Caco-2 (cell line): ENCODE data around the gene SPOCK1. TPM values are rescaled to one million over a fixed set of nuclear protein-coding genes. Genes with fewer than 3 reads are reported as not detected.

Source experiments
- BruUV-seq: library from RNA; stranded (reverse); fragments of 400-500 nt; replicated peaks from 2 replicates; lab custom pipeline; 2021; lab: Mats Ljungman, UMichigan
- CTCF ChIA-PET: fragments of 300-600 bp; sonication (Branson Sonifier 250); formaldehyde crosslinking; loops from one replicate; lab custom pipeline; 2022; ENCODE audit warnings: antibody characterized with exemption; lab: Charles Lee
- POLR2A ChIA-PET: fragments of 300-600 bp; sonication (Branson Sonifier 250); formaldehyde crosslinking; loops from one replicate; lab custom pipeline; 2022; ENCODE audit warnings: antibody characterized with exemption; lab: Charles Lee
- DNase-seq, 2 experiments: peaks; one replicate each; pipeline versions ENCODE4 v3.0.0 to v3.0.0-alpha.2; 2020 to 2022
- H3K27me3 ChIP-seq: replicated peaks from 2 replicates; pipeline ENCODE4 v1.6.0; 2011; ENCODE audit warnings: low read length; ENCODE audit not compliant: control insufficient read depth, insufficient read depth
- H3K36me3 ChIP-seq: 2 replicates; pipeline ENCODE4 v1.5.1; 2011; ENCODE audit warnings: low read length; ENCODE audit not compliant: control insufficient read depth, insufficient read depth
- H3K4me1 ChIP-seq: fragments of 250-450 bp; sonication (Bioruptor Pico); 2 replicates; pipeline ENCODE4 v1.5.1; 2020; ENCODE audit warnings: mild to moderate bottlenecking
- H3K4me3 ChIP-seq: 2 replicates; pipeline ENCODE4 v1.5.1; 2011; ENCODE audit warnings: low read depth, mild to moderate bottlenecking, control low read depth, low read length
- H3K9me3 ChIP-seq: fragments of 250-450 bp; sonication (Bioruptor Pico); 2 replicates; pipeline ENCODE4 v1.5.1; 2020; ENCODE audit warnings: mild to moderate bottlenecking, moderate library complexity
- H3K27ac Mint-ChIP-seq: one replicate; pipeline ENCODE4 v1.8.0; 2022; ENCODE audit warnings: mixed read lengths; ENCODE audit not compliant: unreplicated experiment
- H3K27me3 Mint-ChIP-seq: one replicate; pipeline ENCODE4 v1.8.0; 2022; ENCODE audit warnings: mixed read lengths; ENCODE audit not compliant: insufficient read depth, unreplicated experiment
- H3K36me3 Mint-ChIP-seq: one replicate; pipeline ENCODE4 v1.8.0; 2022; ENCODE audit warnings: mild to moderate bottlenecking, mixed read lengths; ENCODE audit not compliant: insufficient read depth, unreplicated experiment
- H3K4me1 Mint-ChIP-seq: one replicate; pipeline ENCODE4 v1.8.0; 2022; ENCODE audit warnings: low read depth, mixed read lengths; ENCODE audit not compliant: unreplicated experiment
- H3K4me3 Mint-ChIP-seq: one replicate; pipeline ENCODE4 v1.8.0; 2022; ENCODE audit warnings: mild to moderate bottlenecking, moderate library complexity, mixed read lengths; ENCODE audit not compliant: unreplicated experiment
- H3K9me3 Mint-ChIP-seq: one replicate; pipeline ENCODE4 v1.8.0; 2022; ENCODE audit warnings: mixed read lengths; ENCODE audit not compliant: unreplicated experiment
- intact Hi-C: fragments of 100-400 bp; cut with micrococcal nuclease; formaldehyde crosslinking; loops from one replicate; pipeline ENCODE4 v1.10.0; 2022; ENCODE audit not compliant: unreplicated experiment
- total RNA-seq: library from RNA; stranded (reverse); gene quantifications from 2 replicates; pipeline ENCODE4 v1.2.3, GENCODE V29; 2022
- TF ChIP-seq, protein P1 (sequence below), 2 experiments: fragments of 200-600 bp in 1 of 2; IDR thresholded peaks; 1 replicate in 1 of 2; 2 replicates in 1 of 2; pipeline versions ENCODE4 v1.5.1 to v1.8.0; 2011 to 2022; ENCODE audit warnings: antibody characterized with exemption in 1 of 2, control low read depth in 1 of 2, inconsistent platforms in 1 of 2, low read depth in 1 of 2, low read length in 1 of 2, mild to moderate bottlenecking in 1 of 2, moderate library complexity in 1 of 2; ENCODE audit not compliant: insufficient read depth in 1 of 2, severe bottlenecking in 1 of 2, unreplicated experiment in 1 of 2

SPOCK1 gene
- total RNA-seq, 1 experiment from 2014 or later = not detected

DNA sequence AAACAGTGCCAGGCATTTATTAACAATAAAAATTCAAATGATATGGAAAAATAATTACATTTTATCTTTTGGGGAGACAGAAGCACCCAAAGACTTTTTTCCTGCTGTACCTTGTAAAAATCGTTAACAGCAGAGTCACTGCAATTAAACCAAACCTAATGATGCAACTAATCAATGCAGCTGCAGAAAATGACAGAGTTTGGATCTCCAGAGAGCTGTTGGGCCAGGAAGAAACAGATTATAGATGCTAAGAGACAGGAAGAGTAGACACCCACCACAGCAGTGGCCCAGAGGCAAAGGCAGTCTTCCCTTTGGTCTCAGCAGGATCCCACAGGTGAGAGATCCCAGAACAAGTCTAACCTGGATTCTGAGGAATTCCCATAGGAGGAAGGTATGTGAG is 53.0 kb downstream of the SPOCK1 start:
- no peak overlapping the region for H3K4me3 ChIP-seq
- ChIA-PET POLR2A (no interaction called here), CTCF (no interaction called here)
- H3K9me3 ChIP-seq = no peaks in the 10 kb centered on the region
- no peaks in the 10 kb centered on the region for H3K4me1 Mint-ChIP-seq
- TF ChIP-seq, protein P1, sequence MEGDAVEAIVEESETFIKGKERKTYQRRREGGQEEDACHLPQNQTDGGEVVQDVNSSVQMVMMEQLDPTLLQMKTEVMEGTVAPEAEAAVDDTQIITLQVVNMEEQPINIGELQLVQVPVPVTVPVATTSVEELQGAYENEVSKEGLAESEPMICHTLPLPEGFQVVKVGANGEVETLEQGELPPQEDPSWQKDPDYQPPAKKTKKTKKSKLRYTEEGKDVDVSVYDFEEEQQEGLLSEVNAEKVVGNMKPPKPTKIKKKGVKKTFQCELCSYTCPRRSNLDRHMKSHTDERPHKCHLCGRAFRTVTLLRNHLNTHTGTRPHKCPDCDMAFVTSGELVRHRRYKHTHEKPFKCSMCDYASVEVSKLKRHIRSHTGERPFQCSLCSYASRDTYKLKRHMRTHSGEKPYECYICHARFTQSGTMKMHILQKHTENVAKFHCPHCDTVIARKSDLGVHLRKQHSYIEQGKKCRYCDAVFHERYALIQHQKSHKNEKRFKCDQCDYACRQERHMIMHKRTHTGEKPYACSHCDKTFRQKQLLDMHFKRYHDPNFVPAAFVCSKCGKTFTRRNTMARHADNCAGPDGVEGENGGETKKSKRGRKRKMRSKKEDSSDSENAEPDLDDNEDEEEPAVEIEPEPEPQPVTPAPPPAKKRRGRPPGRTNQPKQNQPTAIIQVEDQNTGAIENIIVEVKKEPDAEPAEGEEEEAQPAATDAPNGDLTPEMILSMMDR (IDR thresholded peaks at IDR 0.05; ENCODE audit: insufficient read depth in 1 of 2, low read depth in 1 of 2, low read length in 1 of 2, severe bottlenecking in 1 of 2, unreplicated experiment in 1 of 2) = no peak
- intact Hi-C loops = no loop called here
- no peak overlapping the region for H3K4me3 Mint-ChIP-seq
- no peaks in the 10 kb centered on the region for H3K36me3 Mint-ChIP-seq
- no peaks in the 10 kb centered on the region for H3K36me3 ChIP-seq
- no peaks in the 10 kb centered on the region for H3K27me3 ChIP-seq
- no peaks in the 10 kb centered on the region for H3K9me3 Mint-ChIP-seq
- DNase-seq = no peak
- no peak overlapping the region for H3K27ac Mint-ChIP-seq
- H3K27me3 Mint-ChIP-seq = peaks cover 26% of the 10 kb centered on the region
- H3K4me1 ChIP-seq = no peaks in the 10 kb centered on the region
- no TSS peak for BruUV-seq

DNA sequence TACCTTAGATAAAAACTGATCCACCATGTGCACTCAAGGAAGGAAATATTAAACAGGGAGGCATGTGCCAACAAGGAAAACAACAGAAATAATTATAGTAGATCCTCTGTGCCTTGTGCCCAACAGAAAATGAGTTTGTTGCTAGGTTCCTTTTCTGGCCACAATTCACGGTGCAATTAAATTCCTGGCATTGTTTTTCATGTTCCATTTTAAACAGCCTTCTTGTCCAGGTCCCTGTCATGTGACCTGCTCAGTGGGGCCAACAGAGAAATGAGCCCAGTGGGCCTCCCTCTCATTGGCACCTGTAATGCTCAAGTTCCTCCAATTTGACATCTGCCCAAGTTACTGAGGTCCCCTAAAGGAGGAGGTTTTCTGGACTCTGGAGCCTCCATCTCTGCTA is 56.5 kb downstream of the SPOCK1 start:
- H3K4me1 Mint-ChIP-seq = no peaks in the 10 kb centered on the region
- Histone ChIP-seq H3K4me3 (no peak overlapping the region), H3K36me3 (no peaks in the 10 kb centered on the region), H3K27me3 (no peaks in the 10 kb centered on the region), H3K9me3 (no peaks in the 10 kb centered on the region), H3K4me1 (no peaks in the 10 kb centered on the region)
- TF ChIP-seq, protein P1 (IDR thresholded peaks at IDR 0.05; ENCODE audit: insufficient read depth in 1 of 2, low read depth in 1 of 2, low read length in 1 of 2, severe bottlenecking in 1 of 2, unreplicated experiment in 1 of 2) = no peak
- H3K27me3 Mint-ChIP-seq = peaks cover 13% of the 10 kb centered on the region
- no peak for DNase-seq
- POLR2A ChIA-PET = no interaction called here
- intact Hi-C loops = no loop called here
- CTCF ChIA-PET = no interaction called here
- no peaks in the 10 kb centered on the region for H3K36me3 Mint-ChIP-seq
- no peak overlapping the region for H3K4me3 Mint-ChIP-seq
- no peak overlapping the region for H3K27ac Mint-ChIP-seq
- no peaks in the 10 kb centered on the region for H3K9me3 Mint-ChIP-seq
- no TSS peak for BruUV-seq

DNA sequence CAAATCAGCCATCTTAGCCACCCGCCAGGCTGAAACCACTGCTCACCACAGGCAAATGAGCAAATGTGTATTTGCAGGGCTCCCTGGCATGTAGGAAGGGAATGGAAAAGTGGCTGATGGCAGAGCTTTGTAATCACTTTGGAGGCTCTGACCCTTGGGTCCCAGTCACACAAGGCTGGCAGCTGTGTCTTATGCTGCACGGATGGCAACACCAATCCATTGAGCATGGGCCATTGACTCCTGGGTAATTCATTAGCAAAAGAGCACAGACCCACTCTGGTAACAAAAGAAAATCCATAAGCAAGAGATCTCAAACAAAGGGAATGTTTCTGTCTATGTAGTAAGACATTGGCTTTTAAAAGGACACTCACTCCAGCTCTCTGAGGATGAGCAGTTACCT is 57.6 kb downstream of the SPOCK1 start:
- H3K9me3 Mint-ChIP-seq = no peaks in the 10 kb centered on the region
- ChIA-PET POLR2A (no interaction called here), CTCF (no interaction called here)
- no peak overlapping the region for H3K4me3 Mint-ChIP-seq
- no peaks in the 10 kb centered on the region for H3K4me1 ChIP-seq
- H3K9me3 ChIP-seq = no peaks in the 10 kb centered on the region
- H3K4me1 Mint-ChIP-seq = no peaks in the 10 kb centered on the region
- intact Hi-C loops = no loop called here
- BruUV-seq = no TSS peak
- no peaks in the 10 kb centered on the region for H3K36me3 ChIP-seq
- H3K27me3 Mint-ChIP-seq = peaks cover 13% of the 10 kb centered on the region
- no peak for DNase-seq
- no peak overlapping the region for H3K4me3 ChIP-seq
- TF ChIP-seq, protein P1 (IDR thresholded peaks at IDR 0.05; ENCODE audit: insufficient read depth in 1 of 2, low read depth in 1 of 2, low read length in 1 of 2, severe bottlenecking in 1 of 2, unreplicated experiment in 1 of 2) = no peak
- H3K27ac Mint-ChIP-seq = no peak overlapping the region
- no peaks in the 10 kb centered on the region for H3K36me3 Mint-ChIP-seq
- H3K27me3 ChIP-seq = no peaks in the 10 kb centered on the region
